ENCODE results near the gene GPR119.
"Not testable (repeated sequence)": the region's sequence is repeated elsewhere in the genome, so short reads cannot be mapped to it uniquely, and the experiment has no call there.

GPR119 gene

GRCh38 chrX:130385520-130385919 lies at the start of gene GPR119:
TSS of gene GPR119 (minus strand) at chrX:130385674. CDS start at chrX:130385447, 227 bp downstream.
- in situ Hi-C loops (cut with HindIII; ENCODE audit: low pct_ligation_motif_present, low pct_unique_long_range_greater_than_20kb, low sequenced_read_pairs) = no loop called here

DNA sequence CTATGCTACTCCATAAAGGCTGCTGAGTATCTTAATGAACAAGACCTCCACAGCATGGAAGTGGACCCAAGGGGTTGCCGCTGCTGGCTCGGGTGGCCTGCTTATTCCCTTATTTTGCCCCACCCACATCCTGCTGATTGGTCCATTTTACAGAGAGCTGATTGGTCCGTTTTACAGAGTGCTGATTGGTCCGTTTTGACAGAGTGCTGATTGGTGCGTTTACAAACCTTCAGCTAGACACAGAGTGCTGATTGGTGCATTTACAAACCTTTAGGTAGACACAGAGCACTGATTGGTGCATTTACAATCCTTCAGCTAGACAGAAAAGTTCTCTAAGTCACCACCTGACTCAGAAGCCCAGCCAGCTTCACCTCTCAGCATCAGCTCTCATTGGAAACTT lies 43.8 kb upstream of the GPR119 start:
- in situ Hi-C loops (cut with HindIII; ENCODE audit: low pct_ligation_motif_present, low pct_unique_long_range_greater_than_20kb, low sequenced_read_pairs); DNase-seq: not testable (repeated sequence)

More at GRCh38 chrX:130385520-130385919, at the start of gene GPR119:
- DNase-seq = no peak

DNA sequence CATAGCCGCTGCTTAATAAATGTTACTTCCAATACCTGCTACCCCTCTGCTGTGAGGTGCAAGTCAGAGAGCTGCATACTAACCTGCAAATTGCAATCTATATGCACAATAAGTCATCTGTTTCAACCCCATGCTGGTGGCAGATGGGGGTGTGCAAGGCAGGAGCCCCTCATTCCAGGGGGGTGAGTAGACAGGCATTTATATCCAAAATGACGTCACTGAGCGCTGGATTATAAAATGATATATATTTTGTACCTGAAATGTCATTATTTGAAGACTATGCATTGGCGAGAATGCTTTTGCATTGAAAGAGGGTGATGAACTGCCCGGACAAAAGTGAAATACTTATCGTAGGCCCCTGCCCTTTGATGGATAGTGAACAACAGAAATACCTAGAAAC lies 41.1 kb upstream of the GPR119 start:
- in situ Hi-C loops (cut with HindIII; ENCODE audit: low pct_ligation_motif_present, low pct_unique_long_range_greater_than_20kb, low sequenced_read_pairs) = no loop called here
- DNase-seq = no peak

- DNase-seq = no peak
- in situ Hi-C loops (cut with HindIII; ENCODE audit: low pct_ligation_motif_present, low pct_unique_long_range_greater_than_20kb, low sequenced_read_pairs) = no loop called here
Measured at GRCh38 chrX:130419263-130419662, 33.8 kb upstream of the GPR119 start.

- in situ Hi-C loops (cut with HindIII; ENCODE audit: low pct_ligation_motif_present, low pct_unique_long_range_greater_than_20kb, low sequenced_read_pairs) = no loop called here
- no peak for DNase-seq
Measured at GRCh38 chrX:130418740-130419139, 33.3 kb upstream of the GPR119 start.

- in situ Hi-C loops (cut with HindIII; ENCODE audit: low pct_ligation_motif_present, low pct_unique_long_range_greater_than_20kb, low sequenced_read_pairs) = no loop called here
- no peak for DNase-seq
Measured at GRCh38 chrX:130418066-130418465, 32.6 kb upstream of the GPR119 start.

GRCh38 chrX:130416785-130417184 lies 31.3 kb upstream of the GPR119 start:
- no peak for DNase-seq
- in situ Hi-C loops (cut with HindIII; ENCODE audit: low pct_ligation_motif_present, low pct_unique_long_range_greater_than_20kb, low sequenced_read_pairs) = no loop called here

GRCh38 chrX:130415201-130415600 lies 29.7 kb upstream of the GPR119 start:
- DNase-seq = no peak
- in situ Hi-C loops (cut with HindIII; ENCODE audit: low pct_ligation_motif_present, low pct_unique_long_range_greater_than_20kb, low sequenced_read_pairs) = no loop called here

GRCh38 chrX:130414800-130415199 lies 29.3 kb upstream of the GPR119 start:
- in situ Hi-C loops (cut with HindIII; ENCODE audit: low pct_ligation_motif_present, low pct_unique_long_range_greater_than_20kb, low sequenced_read_pairs) = no loop called here
- DNase-seq = no peak

GRCh38 chrX:130413415-130413814 lies 27.9 kb upstream of the GPR119 start:
- in situ Hi-C loops (cut with HindIII; ENCODE audit: low pct_ligation_motif_present, low pct_unique_long_range_greater_than_20kb, low sequenced_read_pairs) = no loop called here
- no peak for DNase-seq

- in situ Hi-C loops (cut with HindIII; ENCODE audit: low pct_ligation_motif_present, low pct_unique_long_range_greater_than_20kb, low sequenced_read_pairs) = no loop called here
- no peak for DNase-seq
Measured at GRCh38 chrX:130402208-130402684, 16.8 kb upstream of the GPR119 start.

- in situ Hi-C loops (cut with HindIII; ENCODE audit: low pct_ligation_motif_present, low pct_unique_long_range_greater_than_20kb, low sequenced_read_pairs) = no loop called here
- peak; percentile 67 for DNase-seq
Measured at GRCh38 chrX:130401415-130402207, 16.1 kb upstream of the GPR119 start, which contains the start of gene RBMX2. TSS of gene RBMX2 (plus strand) at chrX:130401987. CDS start at chrX:130402033, 46 bp downstream.

DNA sequence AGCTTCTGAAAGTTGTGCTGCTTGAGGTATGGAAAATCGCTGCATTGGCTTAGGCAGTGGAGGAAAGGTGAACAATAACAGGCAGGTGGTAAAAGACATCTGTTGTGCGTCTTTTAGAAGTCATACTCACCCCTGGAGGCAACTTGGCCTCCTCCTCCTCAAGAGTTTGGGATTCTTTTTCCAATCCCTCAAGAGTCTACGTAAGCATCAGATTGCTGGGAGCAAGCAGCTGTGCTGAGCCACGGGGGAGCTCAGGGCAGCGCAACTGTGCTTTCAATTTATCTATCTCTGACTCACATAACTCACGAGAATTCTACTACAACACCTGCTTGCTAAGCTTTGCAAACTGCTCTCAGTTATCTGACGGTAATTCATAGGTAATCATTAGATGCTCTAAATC lies 9.9 kb upstream of the GPR119 start:
- no peak for DNase-seq
- in situ Hi-C loops (cut with HindIII; ENCODE audit: low pct_ligation_motif_present, low pct_unique_long_range_greater_than_20kb, low sequenced_read_pairs) = no loop called here

DNA sequence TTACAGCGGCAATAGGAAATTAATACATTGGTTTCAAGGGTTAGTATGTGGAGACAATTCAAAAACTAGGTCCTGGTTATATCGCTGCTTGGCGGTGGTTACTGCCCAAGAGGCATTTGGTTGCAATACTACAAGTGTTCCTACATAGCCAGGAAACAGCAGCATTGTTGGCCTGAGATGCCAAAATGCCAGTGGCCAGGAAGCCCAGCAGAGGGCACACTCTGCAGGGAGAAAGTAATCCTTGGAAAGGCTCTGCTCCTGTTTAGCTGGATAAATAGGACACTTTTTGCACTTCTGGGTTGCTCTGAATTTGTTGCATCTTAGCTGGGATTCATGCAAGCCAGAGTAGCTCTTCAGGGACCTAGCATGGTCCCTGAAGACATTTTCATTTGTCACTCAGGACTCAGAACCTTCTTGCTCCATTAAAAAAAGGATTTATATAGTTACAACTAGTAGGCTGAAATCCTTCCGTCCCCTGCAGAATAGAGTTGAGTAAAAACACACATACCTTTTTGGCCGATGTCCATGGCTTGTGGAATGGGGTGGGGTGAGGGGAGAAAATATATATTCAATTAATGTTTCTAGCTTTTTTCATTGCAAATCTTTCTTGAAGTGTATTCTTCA lies 8.1 kb upstream of the GPR119 start:
- in situ Hi-C loops (cut with HindIII; ENCODE audit: low pct_ligation_motif_present, low pct_unique_long_range_greater_than_20kb, low sequenced_read_pairs) = no loop called here
- DNase-seq = peak; percentile 41

DNA sequence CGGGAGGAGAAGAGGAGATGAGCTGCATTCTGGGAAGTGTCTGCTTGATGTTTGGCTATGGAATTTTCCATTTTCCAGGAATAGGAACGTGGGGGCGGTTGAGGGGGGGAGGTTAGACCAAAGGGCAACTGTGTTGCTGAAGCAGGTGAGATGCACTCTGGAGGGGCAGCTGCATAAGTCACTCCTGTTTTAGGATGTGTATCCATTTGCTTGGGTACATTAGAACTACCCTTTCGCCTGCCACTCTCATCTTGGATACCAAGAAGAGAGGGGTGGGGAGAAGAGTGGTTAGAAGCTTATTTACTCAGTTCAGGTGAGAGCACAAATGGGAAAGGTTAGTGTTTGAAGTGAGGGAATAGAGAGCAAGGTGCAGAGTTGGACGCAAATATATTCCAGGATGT lies 934 bp upstream of the GPR119 start:
- no peak for DNase-seq
- in situ Hi-C loops (cut with HindIII; ENCODE audit: low pct_ligation_motif_present, low pct_unique_long_range_greater_than_20kb, low sequenced_read_pairs) = no loop called here

GRCh38 chrX:130378024-130378669 lies 7.3 kb downstream of the GPR119 start:
- in situ Hi-C loops (cut with HindIII; ENCODE audit: low pct_ligation_motif_present, low pct_unique_long_range_greater_than_20kb, low sequenced_read_pairs) = no loop called here
- DNase-seq = no peak

DNA sequence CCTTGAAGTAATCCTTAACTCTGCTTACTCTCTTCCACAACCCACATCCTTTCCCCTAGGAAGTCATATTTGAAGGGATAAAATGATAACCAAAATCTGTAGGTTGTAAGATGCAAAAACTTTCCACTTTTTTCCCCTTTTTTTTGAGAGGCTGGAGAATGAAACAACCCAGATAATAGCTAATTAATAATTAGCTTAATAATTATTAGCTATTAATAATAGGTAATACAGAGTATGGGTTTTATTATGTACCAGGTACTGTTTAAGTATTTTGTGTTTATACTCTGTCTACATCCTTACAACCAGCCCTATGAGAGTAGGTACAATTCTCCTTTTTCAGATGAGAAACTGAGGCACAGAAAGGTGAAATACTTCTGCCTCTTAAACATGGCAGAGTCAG lies 9.4 kb downstream of the GPR119 start:
- no peak for DNase-seq
- in situ Hi-C loops (cut with HindIII; ENCODE audit: low pct_ligation_motif_present, low pct_unique_long_range_greater_than_20kb, low sequenced_read_pairs) = no loop called here

GRCh38 chrX:130352050-130352449 lies 33.4 kb downstream of the GPR119 start:
- DNase-seq; in situ Hi-C loops (cut with HindIII; ENCODE audit: low pct_ligation_motif_present, low pct_unique_long_range_greater_than_20kb, low sequenced_read_pairs): not testable (repeated sequence)

DNA sequence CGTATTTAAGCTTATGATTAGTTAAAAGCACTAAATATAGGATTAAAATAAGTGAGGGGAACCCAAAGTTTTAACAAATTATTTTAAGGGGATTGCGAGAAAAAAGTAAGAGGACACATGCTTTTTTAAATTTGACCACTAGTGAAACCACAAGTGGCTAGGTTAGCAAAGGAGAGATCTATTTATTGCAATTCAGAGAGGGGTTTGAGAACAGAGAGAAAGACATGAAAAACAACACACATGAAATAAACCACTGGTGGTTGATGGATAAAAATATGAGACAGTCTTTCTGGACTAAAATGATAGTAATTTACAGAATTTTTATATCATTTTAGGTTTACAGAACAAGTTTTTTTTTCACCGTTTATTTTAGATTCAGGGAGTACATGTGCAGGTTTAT lies 33.9 kb downstream of the GPR119 start:
- DNase-seq = no peak
- in situ Hi-C loops (cut with HindIII; ENCODE audit: low pct_ligation_motif_present, low pct_unique_long_range_greater_than_20kb, low sequenced_read_pairs) = no loop called here

All from ACHN (cell line).